LHCN-M2 (cell line): Measurements from ENCODE around the gene CHSY1. TPM values are rescaled to one million over a fixed set of nuclear protein-coding genes. Genes with fewer than 3 reads are reported as not detected.

Source experiments
- DNase-seq: peaks from one replicate; pipeline ENCODE4 v3.0.0-alpha.2; 2012; ENCODE audit warnings: low read depth
- total RNA-seq: library from RNA; depleted of rRNA; stranded (reverse); fragments of >200 nt; gene quantifications from 2 replicates; pipeline ENCODE4 v1.2.3, GENCODE V29; 2014

CHSY1 gene
- total RNA-seq, 1 experiment from 2014 or later: 21.8 TPM

DNA sequence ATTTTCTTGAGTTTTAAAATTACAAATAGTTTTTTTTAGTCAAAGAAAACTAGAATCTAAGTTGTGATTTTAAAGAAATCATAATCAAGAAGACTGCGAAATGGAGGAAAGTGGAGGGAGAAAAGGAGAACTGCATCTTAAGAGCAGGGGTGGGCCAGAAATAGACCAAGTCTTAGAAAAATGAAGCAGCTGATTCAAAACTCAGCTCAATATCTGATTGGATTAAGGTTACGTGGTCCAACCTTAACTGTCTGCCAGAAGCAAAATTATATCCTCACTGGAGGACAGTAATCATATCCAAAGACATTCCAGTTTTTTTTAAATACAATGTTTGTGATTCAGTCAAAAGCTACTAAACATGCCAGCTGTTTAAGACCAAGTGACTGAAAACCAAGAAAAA lies 41.4 kb downstream of the CHSY1 start:
- peak; percentile 68 for DNase-seq

- DNase-seq: no peak
Observed at GRCh38 chr15:101210058-101210457, 41.8 kb downstream of the CHSY1 start.

DNA sequence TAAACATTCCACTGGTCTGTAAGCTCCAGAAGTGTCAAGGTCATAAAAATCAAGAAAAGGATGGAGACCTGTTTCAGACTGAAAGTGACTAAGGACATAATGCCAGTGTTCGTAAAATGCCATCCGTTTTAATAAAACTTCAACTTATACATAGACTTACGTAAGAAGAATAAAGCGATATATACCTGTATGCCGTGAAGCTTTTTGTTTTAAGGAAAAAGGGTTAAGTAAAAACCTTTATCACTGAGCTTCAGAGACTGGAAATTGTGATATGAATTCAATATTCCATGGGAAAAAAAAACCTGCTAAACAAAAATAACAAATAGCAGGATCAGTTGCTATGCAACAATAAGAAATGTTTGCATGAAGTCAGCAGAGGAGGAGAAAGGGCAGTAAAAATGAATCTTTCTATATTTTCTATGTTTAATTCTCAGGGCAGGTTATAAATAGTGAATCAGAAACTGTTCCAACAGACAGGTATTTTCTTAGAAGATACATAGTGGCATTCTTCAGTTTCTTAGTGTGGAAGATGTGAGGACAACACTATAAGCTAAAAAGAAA lies 42.5 kb downstream of the CHSY1 start:
- DNase-seq: no peak

GRCh38 chr15:101207867-101208288 lies 44.0 kb downstream of the CHSY1 start:
- no peak for DNase-seq

GRCh38 chr15:101206176-101206591 lies 45.7 kb downstream of the CHSY1 start:
- DNase-seq: no peak

GRCh38 chr15:101204739-101205535 lies 46.9 kb downstream of the CHSY1 start:
- DNase-seq: no peak

DNA sequence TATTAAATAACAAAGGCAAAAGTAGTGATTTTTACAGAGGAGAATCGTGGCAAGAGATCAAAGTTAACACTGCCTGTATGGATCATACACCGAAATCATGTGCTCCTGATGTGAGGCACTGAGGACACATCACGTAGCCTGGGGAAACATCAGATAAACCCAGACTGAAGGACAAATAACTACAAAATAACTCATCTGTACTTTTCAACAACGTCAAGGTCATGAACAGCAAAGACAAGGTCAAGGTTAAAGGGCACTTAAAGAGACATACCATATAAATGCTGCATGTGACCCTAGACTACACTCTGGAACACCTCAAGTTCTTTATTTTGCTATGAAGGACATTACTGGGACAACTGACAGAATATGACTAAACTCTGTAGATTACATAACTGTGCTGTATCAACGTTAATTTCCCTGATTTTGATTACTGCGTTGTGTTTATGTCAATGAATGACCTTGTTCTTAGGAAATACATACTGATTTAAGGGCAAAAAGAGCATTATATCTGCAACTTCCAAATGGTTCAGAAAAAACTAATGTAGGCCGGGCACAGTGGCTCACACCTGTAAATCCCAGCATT lies 48.1 kb downstream of the CHSY1 start:
- DNase-seq: no peak

DNA sequence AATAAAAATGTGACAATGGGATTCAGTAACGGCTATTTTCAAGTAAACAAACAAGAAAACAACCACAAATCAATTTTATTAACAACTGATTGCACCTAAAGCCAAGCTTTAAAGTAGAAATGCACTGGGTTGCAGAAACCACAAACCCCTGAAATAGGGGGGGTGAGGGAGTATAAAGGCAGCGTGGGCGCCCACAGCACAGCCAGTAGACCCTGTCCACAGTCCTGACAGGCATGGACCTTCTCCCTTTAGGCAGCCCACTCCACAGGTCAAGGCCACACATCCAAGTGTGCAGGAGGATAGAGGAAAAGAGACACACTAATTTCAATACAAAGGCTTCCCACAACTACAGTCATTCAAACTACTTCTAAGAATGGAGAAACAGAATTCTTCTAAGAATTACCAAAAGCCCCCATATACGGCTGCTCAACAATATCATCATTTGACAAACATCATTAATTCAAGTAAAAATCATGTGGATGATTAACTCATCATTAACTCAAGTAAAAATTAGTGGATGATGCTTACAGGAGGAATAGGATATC lies 48.7 kb downstream of the CHSY1 start:
- no peak for DNase-seq

GRCh38 chr15:101201411-101202174 lies 50.3 kb downstream of the CHSY1 start:
- peak; percentile 97 for DNase-seq

- no peak for DNase-seq
Observed at GRCh38 chr15:101200181-101200580, 51.7 kb downstream of the CHSY1 start.

- peak; percentile 57 for DNase-seq
Observed at GRCh38 chr15:101198800-101199199, 53.0 kb downstream of the CHSY1 start.

- no peak for DNase-seq
Observed at GRCh38 chr15:101198031-101198575, 53.7 kb downstream of the CHSY1 start.

- no peak for DNase-seq
Observed at GRCh38 chr15:101194546-101195125, 57.2 kb downstream of the CHSY1 start.

DNA sequence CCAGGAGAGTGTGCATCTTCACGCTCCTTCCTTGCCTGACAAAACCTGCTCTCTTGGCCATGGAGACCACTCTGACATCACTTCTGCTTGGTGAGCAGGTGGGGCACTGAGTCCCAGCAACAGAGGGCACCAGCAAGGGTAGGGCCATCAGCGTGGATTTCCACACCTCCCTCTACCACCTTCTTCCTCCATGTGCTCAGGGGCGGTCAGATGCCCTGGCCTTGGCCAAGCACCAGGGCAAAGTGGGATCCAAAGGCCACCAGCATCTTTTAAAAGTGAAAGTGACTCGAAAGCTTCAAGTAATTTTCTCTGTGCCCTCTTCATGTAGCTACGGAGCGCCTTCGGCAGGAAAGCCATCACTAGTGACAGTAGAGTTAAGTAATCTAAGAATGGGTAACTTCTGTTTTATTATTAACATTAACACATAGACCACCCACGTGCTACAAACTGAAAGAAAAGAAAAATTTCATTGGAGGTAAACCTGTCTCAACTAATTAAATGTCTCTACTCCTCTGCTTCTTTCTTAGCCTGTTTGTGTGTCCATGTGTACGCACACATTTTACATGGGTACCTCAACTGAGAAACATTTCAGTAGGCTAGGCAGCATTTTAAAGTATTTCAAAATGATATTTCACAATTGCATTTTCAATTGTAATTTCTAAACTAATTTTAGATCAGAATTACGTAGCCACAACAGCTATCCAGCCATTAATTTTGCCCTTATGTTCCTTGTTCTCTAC lies 57.9 kb downstream of the CHSY1 start:
- no peak for DNase-seq

DNA sequence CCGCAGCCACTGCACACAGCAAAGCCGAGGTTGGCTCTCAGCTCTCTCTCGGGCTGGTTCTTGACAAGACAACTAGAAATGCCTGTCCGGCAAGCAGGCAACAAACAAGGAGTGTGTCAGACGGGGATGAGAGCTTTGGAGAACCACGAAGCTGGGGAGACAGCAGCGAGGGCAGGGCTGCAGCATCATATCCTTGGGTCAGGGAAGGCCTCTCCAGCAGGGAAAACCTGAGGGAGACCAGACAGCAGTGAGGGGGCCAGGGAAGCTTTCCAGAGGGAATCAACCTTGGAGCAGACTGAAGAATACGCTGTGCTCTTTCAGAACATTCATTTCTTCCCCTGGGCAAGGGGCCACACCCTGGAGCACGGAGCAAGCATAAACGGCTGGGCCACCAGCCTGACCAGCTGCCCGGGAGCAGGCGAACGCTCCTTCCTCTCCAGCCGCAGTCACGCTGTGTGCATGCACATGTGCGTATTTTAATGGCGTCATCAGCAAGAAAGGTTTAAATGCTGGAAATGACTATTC lies 58.7 kb downstream of the CHSY1 start:
- no peak for DNase-seq

- no peak for DNase-seq
Observed at GRCh38 chr15:101192081-101192480, 59.8 kb downstream of the CHSY1 start.

- DNase-seq: no peak
Observed at GRCh38 chr15:101191242-101191641, 60.6 kb downstream of the CHSY1 start.

GRCh38 chr15:101190092-101190595 lies 61.7 kb downstream of the CHSY1 start:
- no peak for DNase-seq

GRCh38 chr15:101189409-101190091 lies 62.3 kb downstream of the CHSY1 start:
- DNase-seq: no peak
